HepG2 (cell line): ENCODE measurements around the gene ACBD6. TPM values are rescaled to one million over a fixed set of nuclear protein-coding genes. Genes with fewer than 3 reads are reported as not detected.
A peak's percentile ranks its signal among the peaks of the same experiment; 100 is the strongest.

Experiments
- CBFB ChIP-seq: sonication (generic); formaldehyde crosslinking; IDR thresholded peaks from 2 replicates; pipeline ENCODE4 v1.4.0; 2020; ENCODE audit warnings: missing genetic modification reagents
- CEBPZ ChIP-seq: IDR thresholded peaks from 2 replicates; pipeline ENCODE4 v1.6.1; 2012; ENCODE audit warnings: low read length, improper control_type of control experiment
- CREM ChIP-seq, 2 experiments: sonication (generic) in 1 of 2; formaldehyde crosslinking in 1 of 2; IDR thresholded peaks; 2 replicates each; pipeline versions ENCODE4 v1.4.0 to v1.6.1; 2016 to 2020; ENCODE audit warnings: antibody characterized with exemption in 1 of 2, mild to moderate bottlenecking in 1 of 2, missing genetic modification reagents in 1 of 2
- FOSL2 ChIP-seq: sonication (generic); formaldehyde crosslinking; IDR thresholded peaks from 2 replicates; pipeline ENCODE4 v1.4.0; 2020; ENCODE audit warnings: missing genetic modification reagents
- HCFC1 ChIP-seq: fragments of 150-350 bp; IDR thresholded peaks from 2 replicates; pipeline ENCODE4 v1.6.1; 2014; ENCODE audit warnings: low read depth, low read length
- HMG20A ChIP-seq: IDR thresholded peaks from 2 replicates; pipeline ENCODE4 v1.6.1; 2016; ENCODE audit warnings: borderline replicate concordance
- HOXD1 ChIP-seq: sonication (generic); formaldehyde crosslinking; IDR thresholded peaks from 2 replicates; pipeline ENCODE4 v1.5.0; 2020; ENCODE audit warnings: missing genetic modification reagents
- LCORL ChIP-seq, 2 experiments: fragments of 450-650 bp in 1 of 2; sonication (generic) in 1 of 2; formaldehyde crosslinking in 1 of 2; IDR thresholded peaks; 2 replicates each; pipeline versions ENCODE4 v1.5.0 to v1.6.1; 2017 to 2020; ENCODE audit warnings: antibody characterized with exemption in 1 of 2, missing genetic modification reagents in 1 of 2
- MATR3 ChIP-seq: sonication (generic); formaldehyde crosslinking; IDR thresholded peaks from 2 replicates; pipeline ENCODE4 v1.4.0; 2020; ENCODE audit warnings: missing genetic modification reagents
- NFIC ChIP-seq: IDR thresholded peaks from 2 replicates; pipeline ENCODE4 v1.6.1; 2012; ENCODE audit warnings: mild to moderate bottlenecking, low read length, inconsistent platforms
- NR3C1 ChIP-seq: sonication (generic); formaldehyde crosslinking; IDR thresholded peaks from 2 replicates; pipeline ENCODE4 v1.4.0; 2020; ENCODE audit warnings: missing genetic modification reagents
- PCBP1 ChIP-seq: fragments of 200-400 bp; formaldehyde crosslinking; IDR thresholded peaks from 2 replicates; pipeline ENCODE4 v1.6.1; 2017; ENCODE audit warnings: mild to moderate bottlenecking, low read depth, low read length, borderline replicate concordance
- POLR2AphosphoS2 ChIP-seq: IDR thresholded peaks from 2 replicates; pipeline ENCODE4 v1.6.1; 2011; ENCODE audit warnings: low read depth, low read length, improper control_type of control experiment
- RELA ChIP-seq: sonication (generic); formaldehyde crosslinking; IDR thresholded peaks from 2 replicates; pipeline ENCODE4 v1.4.0; 2020; ENCODE audit warnings: missing genetic modification reagents
- TAF1 ChIP-seq: sonication (generic); formaldehyde crosslinking; IDR thresholded peaks from 2 replicates; pipeline ENCODE4 v1.4.0; 2020; ENCODE audit warnings: missing genetic modification reagents
- TEAD3 ChIP-seq: optimal IDR thresholded peaks from 2 replicates; pipeline ENCODE3; 2016; ENCODE audit warnings: borderline replicate concordance
- ZBTB2 ChIP-seq: sonication (generic); formaldehyde crosslinking; IDR thresholded peaks from 2 replicates; pipeline ENCODE4 v1.8.0; 2022; ENCODE audit warnings: low read depth, missing genetic modification reagents
- ZMYM2 ChIP-seq: sonication (generic); formaldehyde crosslinking; IDR thresholded peaks from 2 replicates; pipeline ENCODE4 v1.8.0; 2022; ENCODE audit warnings: mild to moderate bottlenecking, missing genetic modification reagents
- ZNF468 ChIP-seq: sonication (generic); formaldehyde crosslinking; IDR thresholded peaks from 2 replicates; pipeline ENCODE4 v1.8.0; 2022; ENCODE audit warnings: mild to moderate bottlenecking, moderate library complexity, missing genetic modification reagents
- ZNF547 ChIP-seq: sonication (generic); formaldehyde crosslinking; IDR thresholded peaks from 2 replicates; pipeline ENCODE4 v1.5.1; 2020; ENCODE audit warnings: mild to moderate bottlenecking, missing genetic modification reagents
- ZNF564 ChIP-seq: sonication (generic); formaldehyde crosslinking; IDR thresholded peaks from 2 replicates; pipeline ENCODE4 v1.8.1; 2023; ENCODE audit warnings: mild to moderate bottlenecking, missing genetic modification reagents
- ZNF597 ChIP-seq: sonication (generic); formaldehyde crosslinking; IDR thresholded peaks from 2 replicates; pipeline ENCODE4 v1.5.0; 2020; ENCODE audit warnings: missing genetic modification reagents
- ZNF772 ChIP-seq: sonication (generic); formaldehyde crosslinking; IDR thresholded peaks from 2 replicates; pipeline ENCODE4 v1.5.0; 2020; ENCODE audit warnings: mild to moderate bottlenecking, missing genetic modification reagents
- polyA plus RNA-seq, 8 experiments: library from polyadenylated mRNA; depleted of rRNA in 3 of 8; stranded (reverse) in 7 of 8; unstranded in 1 of 8; fragments of >200 nt; fragmentation: Illumina TruSeq in 4 of 8; extraction: Trizol in 4 of 8; gene quantifications; 2 replicates each; pipeline versions ENCODE4 v1.2.1 to v1.2.3, GENCODE V29; 2011 to 2016; ENCODE audit warnings: low read depth in 4 of 8, missing spikeins in 1 of 8, mixed read lengths in 1 of 8; ENCODE audit not compliant: insufficient read depth in 1 of 8
- total RNA-seq, 5 experiments: library from RNA; depleted of rRNA; stranded (reverse); fragments of >200 nt; fragmentation: Illumina TruSeq; extraction: Trizol; gene quantifications; 2 replicates each; pipeline ENCODE4 v1.2.3, GENCODE V29; 2016; ENCODE audit warnings: low read depth in 1 of 5

ACBD6 gene
- total and polyA plus RNA-seq, 2 of the 13 experiments (the other 11 are each of a cell fraction or from before 2014, with no cell fraction given) = 33.5 to 47.2 TPM

- TF ChIP-seq CEBPZ (no peak), ZNF564 (CRISPR knock-in tag) (peak; percentile 97), NR3C1 (CRISPR knock-in tag) (no peak), ZNF468 (CRISPR knock-in tag) (peak; percentile 99), PCBP1 (peak; percentile 54; the same call in 1 of the 2 replicates), NFIC (peak; percentile 22; the same call in 1 of the 2 replicates), TAF1 (CRISPR knock-in tag) (peak; percentile 91), ZBTB2 (CRISPR knock-in tag) (peak; percentile 88), CBFB (peak; percentile 52), FOSL2 (CRISPR knock-in tag) (no peak), RELA (CRISPR knock-in tag) (no peak), HMG20A (CRISPR knock-in tag) (no peak; the same call in 1 of the 2 replicates), ZNF547 (peak; percentile 96), TEAD3 (CRISPR knock-in tag) (no peak), MATR3 (no peak), POLR2AphosphoS2 (no peak), ZNF772 (CRISPR knock-in tag) (no peak; the same call in none of the 2 replicates), HCFC1 (no peak; the same call in 1 of the 2 replicates), LCORL (IDR thresholded peaks at IDR 0.05) (no peak), LCORL (CRISPR knock-in tag; IDR thresholded peaks at IDR 0.05) (no peak), HOXD1 (CRISPR knock-in tag) (peak; percentile 49; the same call in 1 of the 2 replicates), ZNF597 (CRISPR knock-in tag) (no peak), CREM (IDR thresholded peaks at IDR 0.05) (no peak), CREM (CRISPR knock-in tag; IDR thresholded peaks at IDR 0.05) (no peak), ZMYM2 (CRISPR knock-in tag) (peak; percentile 63)
Observed at GRCh38 chr1:180502361-180503279, at the start of gene ACBD6 (continued).
